H7 (cell line): ENCODE data around the gene EIF4E3. TPM values are rescaled to one million over a fixed set of nuclear protein-coding genes. Genes with fewer than 3 reads are reported as not detected.

ENCODE experiments used
- DNase-seq: peaks from one replicate; pipeline ENCODE4 v3.0.0; 2012
- H3K27me3 ChIP-seq: 2 replicates; pipeline ENCODE4 v1.6.0; 2011; ENCODE audit warnings: mild to moderate bottlenecking, low read length; ENCODE audit not compliant: control insufficient read depth, insufficient read depth
- H3K36me3 ChIP-seq: replicated peaks from 2 replicates; pipeline ENCODE4 v1.5.1; 2011; ENCODE audit warnings: low read length; ENCODE audit not compliant: control insufficient read depth, insufficient read depth
- H3K4me3 ChIP-seq: 2 replicates; pipeline ENCODE4 v1.5.1; 2011; ENCODE audit warnings: low read depth, mild to moderate bottlenecking, control low read depth, low read length, moderate library complexity; ENCODE audit not compliant: insufficient read depth
- total RNA-seq: library from RNA; depleted of rRNA; stranded (reverse); fragments of >200 nt; shearing (Covaris generic); gene quantifications from 2 replicates; pipeline ENCODE4 v1.2.3, GENCODE V29; 2014

The EIF4E3 gene
- total RNA-seq, 1 experiment from 2014 or later: 2.5 TPM

DNA sequence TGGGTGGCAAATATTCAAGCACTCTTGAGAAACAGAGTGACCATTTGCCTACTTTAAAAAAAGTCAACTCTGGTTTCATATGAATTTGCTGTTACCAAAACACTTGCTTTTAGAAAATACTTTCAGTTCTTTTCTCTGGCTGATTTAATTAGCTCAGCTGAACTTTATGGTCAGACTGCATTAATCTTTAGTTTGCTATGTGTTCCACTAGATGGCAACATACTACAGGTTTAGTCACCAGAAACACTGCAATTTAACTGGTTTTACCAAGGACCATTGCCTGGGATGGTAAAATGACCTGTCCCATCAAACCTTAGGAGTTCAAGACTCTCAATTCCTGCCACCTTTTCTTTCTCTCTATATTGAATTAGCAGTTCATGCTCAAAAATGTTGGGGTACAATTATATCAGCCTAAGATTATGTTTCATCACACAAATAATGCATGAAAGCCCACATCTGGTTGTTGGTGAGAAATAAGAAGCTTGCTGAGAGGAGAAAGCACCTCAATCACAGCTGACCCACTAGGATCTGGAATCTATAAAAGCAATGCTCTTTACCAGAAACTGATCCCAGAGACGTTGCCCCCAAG, 14.2 kb downstream of the EIF4E3 start:
- no peak overlapping the region for H3K4me3 ChIP-seq
- H3K36me3 ChIP-seq: no peaks in the 10 kb centered on the region
- peak; percentile 67 for DNase-seq
- no peaks in the 10 kb centered on the region for H3K27me3 ChIP-seq

GRCh38 chr3:71709908-71710511, 15.2 kb downstream of the EIF4E3 start:
- DNase-seq: no peak
- Histone ChIP-seq H3K27me3 (no peaks in the 10 kb centered on the region), H3K4me3 (no peak overlapping the region), H3K36me3 (no peaks in the 10 kb centered on the region)

- H3K36me3 ChIP-seq: no peaks in the 10 kb centered on the region
Observed at GRCh38 chr3:71708476-71709105, 16.6 kb downstream of the EIF4E3 start.

DNA sequence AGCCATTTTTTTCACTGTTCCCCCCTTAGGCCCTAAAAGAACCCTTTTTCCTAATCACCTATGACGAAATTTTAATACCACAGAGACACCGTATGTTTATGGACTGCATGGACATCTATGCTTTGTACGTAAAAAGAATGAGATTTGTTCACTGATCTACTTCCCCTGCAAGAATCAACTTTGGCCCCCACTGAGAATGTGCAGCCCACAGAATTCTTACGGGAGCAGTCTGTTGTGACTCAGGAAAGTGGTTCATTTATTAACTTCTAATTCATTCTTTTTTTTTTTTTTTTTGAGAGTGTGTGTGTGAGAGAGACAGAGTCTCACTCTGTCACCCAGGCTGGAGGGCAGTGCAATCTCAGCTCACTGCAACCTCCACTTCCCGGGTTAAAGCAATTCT, 17.6 kb downstream of the EIF4E3 start:
- no peak for DNase-seq
- Histone ChIP-seq H3K36me3 (no peaks in the 10 kb centered on the region), H3K27me3 (no peaks in the 10 kb centered on the region), H3K4me3 (no peak overlapping the region)

More at GRCh38 chr3:71708476-71709105, 16.6 kb downstream of the EIF4E3 start:
- DNase-seq: no peak
- Histone ChIP-seq H3K4me3 (no peak overlapping the region), H3K27me3 (no peaks in the 10 kb centered on the region)

DNA sequence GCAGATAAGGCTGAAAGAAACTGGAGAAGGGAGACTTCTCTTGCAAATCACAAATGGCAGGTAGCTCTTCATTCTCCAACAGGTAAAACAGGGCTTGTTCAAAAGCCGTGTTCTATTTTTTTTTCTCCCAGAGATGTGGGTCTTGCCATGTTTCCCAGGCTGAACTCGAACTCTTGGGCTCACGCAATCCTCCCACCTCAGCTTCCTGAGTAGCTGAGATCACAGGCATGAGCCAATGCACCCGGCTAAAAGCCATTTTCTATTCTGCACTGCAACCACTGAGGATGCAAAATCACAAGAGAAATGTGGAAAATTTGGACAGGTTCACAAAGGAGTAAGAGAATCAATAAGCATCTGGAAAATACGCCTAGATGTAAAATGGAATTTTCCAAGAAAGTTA, 19.5 kb downstream of the EIF4E3 start:
- DNase-seq: no peak
- Histone ChIP-seq H3K4me3 (no peak overlapping the region), H3K27me3 (no peaks in the 10 kb centered on the region), H3K36me3 (no peaks in the 10 kb centered on the region)

DNA sequence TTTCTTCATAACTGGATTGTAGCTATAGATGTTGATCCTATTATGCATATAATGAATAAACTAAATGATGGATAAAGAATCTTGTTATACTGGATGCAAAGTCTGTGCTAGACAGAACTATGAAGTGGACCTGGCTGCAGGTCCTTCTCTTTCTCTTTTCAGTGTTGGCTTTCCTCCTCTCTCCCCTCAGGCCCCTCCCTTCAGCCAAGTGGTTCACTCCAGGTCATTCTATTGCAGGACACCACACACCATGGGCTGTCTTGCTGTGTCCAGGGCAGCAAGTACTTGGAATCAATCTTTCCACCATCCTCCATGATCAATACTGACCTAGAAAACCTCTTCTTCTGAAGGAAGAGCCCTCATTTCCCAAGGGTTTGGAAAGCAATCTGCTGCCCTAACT, 20.3 kb downstream of the EIF4E3 start:
- Histone ChIP-seq H3K4me3 (no peak overlapping the region), H3K27me3 (no peaks in the 10 kb centered on the region), H3K36me3 (no peaks in the 10 kb centered on the region)
- no peak for DNase-seq

- no peak overlapping the region for H3K4me3 ChIP-seq
- no peak for DNase-seq
Observed at GRCh38 chr3:71703797-71704196, 21.4 kb downstream of the EIF4E3 start.

DNA sequence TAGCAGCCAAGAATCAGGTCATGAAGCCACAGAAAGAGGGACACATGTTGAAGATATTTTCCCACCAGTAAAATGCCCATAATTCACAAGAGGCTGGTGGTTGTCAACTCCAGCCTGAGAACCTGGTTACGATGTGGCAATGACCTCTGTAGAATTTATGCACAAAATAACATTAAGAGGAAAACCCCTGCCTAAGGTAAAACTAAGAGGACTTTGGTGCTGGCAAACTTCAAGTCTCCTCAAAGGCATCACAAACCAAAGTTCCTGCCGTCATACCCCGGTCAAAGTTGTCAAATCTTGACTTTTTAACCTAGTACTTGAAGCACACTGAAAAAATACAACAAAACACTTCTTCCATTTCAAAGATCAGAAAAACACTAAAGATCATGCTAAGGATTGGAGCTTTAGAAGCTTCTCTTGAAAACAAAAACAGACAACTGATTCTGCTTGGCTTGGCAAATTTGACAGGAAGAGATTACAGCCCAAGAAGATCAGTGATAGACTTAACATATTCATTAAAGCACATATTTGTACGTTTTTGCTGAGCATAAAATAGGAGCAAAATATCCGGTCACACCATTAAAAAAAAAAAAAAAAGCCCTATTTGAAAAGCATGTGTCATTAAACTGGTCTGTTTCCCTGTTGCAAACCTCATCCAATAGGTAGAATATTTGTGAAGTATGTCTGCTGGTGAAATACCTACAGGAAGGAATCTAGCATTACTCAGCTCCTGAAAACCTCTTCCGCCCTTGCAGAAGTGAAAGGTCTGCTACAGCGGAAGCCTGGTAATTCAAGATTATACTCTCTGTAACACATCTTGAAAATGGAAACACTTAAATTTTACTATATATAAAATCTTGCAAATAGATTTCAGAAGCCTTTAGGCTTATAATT, 22.8 kb downstream of the EIF4E3 start:
- no peak for DNase-seq
- H3K36me3 ChIP-seq: no peaks in the 10 kb centered on the region
- H3K27me3 ChIP-seq: no peaks in the 10 kb centered on the region
- no peak overlapping the region for H3K4me3 ChIP-seq

More at GRCh38 chr3:71703797-71704196, 21.4 kb downstream of the EIF4E3 start:
- Histone ChIP-seq H3K36me3 (no peaks in the 10 kb centered on the region), H3K27me3 (no peaks in the 10 kb centered on the region)

GRCh38 chr3:71701251-71701762, 23.9 kb downstream of the EIF4E3 start:
- Histone ChIP-seq H3K36me3 (no peaks in the 10 kb centered on the region), H3K4me3 (no peak overlapping the region), H3K27me3 (no peaks in the 10 kb centered on the region)
- no peak for DNase-seq

DNA sequence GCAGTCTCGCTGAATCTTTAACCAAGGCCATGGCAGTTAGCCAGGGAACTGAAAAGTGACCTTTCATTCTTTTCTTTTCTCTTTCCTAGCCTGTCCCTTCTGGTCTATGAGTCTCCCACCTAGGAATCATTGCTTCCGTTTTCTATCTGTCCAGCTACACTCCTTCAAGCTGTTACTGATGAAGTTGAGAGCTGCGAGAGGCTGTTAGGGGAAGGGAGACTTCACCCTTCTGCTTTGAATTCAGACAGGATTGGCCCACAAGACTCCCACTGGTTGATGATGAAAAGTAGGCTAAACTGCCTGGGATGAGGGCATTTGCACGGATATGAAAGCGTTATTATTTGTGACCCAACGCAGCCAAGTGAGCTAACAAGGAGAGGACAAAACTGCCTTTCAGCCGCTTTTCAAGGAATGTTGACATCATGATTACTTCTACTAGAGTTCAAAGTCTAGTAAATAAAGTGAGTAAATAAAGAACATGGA, 30.2 kb downstream of the EIF4E3 start:
- Histone ChIP-seq H3K4me3 (no peak overlapping the region), H3K36me3 (no peaks in the 10 kb centered on the region), H3K27me3 (no peaks in the 10 kb centered on the region)
- no peak for DNase-seq

- Histone ChIP-seq H3K4me3 (no peak overlapping the region), H3K27me3 (no peaks in the 10 kb centered on the region), H3K36me3 (no peaks in the 10 kb centered on the region)
- no peak for DNase-seq
Observed at GRCh38 chr3:71694358-71694999, 30.7 kb downstream of the EIF4E3 start.

DNA sequence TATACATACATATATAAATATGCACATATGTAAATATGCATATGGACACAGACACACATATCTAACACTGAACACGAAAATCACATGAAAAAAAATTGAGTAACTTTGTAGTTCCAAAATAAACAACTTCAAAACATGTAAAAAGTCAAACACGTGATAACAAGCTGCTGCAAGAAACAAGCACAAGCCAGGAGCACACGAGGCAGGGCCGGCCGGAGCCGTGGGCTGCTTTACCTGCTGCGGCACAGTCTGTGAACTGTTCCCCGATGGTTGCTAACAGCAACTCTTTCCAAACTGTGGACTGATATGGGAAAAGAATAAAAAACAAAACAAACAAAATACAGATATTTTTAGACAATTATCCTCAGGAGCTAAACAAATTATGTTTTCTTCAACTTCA, 31.6 kb downstream of the EIF4E3 start:
- DNase-seq: no peak
- Histone ChIP-seq H3K4me3 (no peak overlapping the region), H3K36me3 (no peaks in the 10 kb centered on the region), H3K27me3 (no peaks in the 10 kb centered on the region)

- Histone ChIP-seq H3K4me3 (no peak overlapping the region), H3K36me3 (no peaks in the 10 kb centered on the region), H3K27me3 (no peaks in the 10 kb centered on the region)
- no peak for DNase-seq
Observed at GRCh38 chr3:71692139-71692538, 33.1 kb downstream of the EIF4E3 start.

- H3K27me3 ChIP-seq: no peaks in the 10 kb centered on the region
- no peak for DNase-seq
- no peaks in the 10 kb centered on the region for H3K36me3 ChIP-seq
- H3K4me3 ChIP-seq: no peak overlapping the region
Observed at GRCh38 chr3:71690341-71690841, 34.8 kb downstream of the EIF4E3 start.
